Lower leg skin (tissue), 3 donors: ENCODE measurements around the gene GPR135.

Experiments used
- CTCF ChIP-seq, 3 donors: fragments of 450-650 bp; IDR thresholded peaks; one replicate each; pipeline ENCODE4 v1.5.1; 2016; ENCODE audit warnings: antibody characterized with exemption in 3 of 3, mild to moderate bottlenecking in 3 of 3, moderate library complexity in 2 of 3
- POLR2A ChIP-seq, 2 donors: fragments of 450-650 bp; IDR thresholded peaks; one replicate each; pipeline ENCODE4 v1.6.1; 2016 to 2017; ENCODE audit warnings: antibody characterized with exemption in 2 of 2, mild to moderate bottlenecking in 1 of 2, moderate library complexity in 1 of 2

- TF ChIP-seq CTCF (IDR thresholded peaks at IDR 0.05) (no peak), POLR2A (IDR thresholded peaks at IDR 0.05) (no peak)
Observed at GRCh38 chr14:59450716-59451115, 14.5 kb downstream of the GPR135 start.
